ENCODE results near the gene DNM1. TPM values are rescaled to one million over a fixed set of nuclear protein-coding genes. Genes with fewer than 3 reads are reported as not detected.

The DNM1 gene
- polyA plus RNA-seq, 3 donors, result 0.05 to 4.9 (median 0.56) TPM

DNA sequence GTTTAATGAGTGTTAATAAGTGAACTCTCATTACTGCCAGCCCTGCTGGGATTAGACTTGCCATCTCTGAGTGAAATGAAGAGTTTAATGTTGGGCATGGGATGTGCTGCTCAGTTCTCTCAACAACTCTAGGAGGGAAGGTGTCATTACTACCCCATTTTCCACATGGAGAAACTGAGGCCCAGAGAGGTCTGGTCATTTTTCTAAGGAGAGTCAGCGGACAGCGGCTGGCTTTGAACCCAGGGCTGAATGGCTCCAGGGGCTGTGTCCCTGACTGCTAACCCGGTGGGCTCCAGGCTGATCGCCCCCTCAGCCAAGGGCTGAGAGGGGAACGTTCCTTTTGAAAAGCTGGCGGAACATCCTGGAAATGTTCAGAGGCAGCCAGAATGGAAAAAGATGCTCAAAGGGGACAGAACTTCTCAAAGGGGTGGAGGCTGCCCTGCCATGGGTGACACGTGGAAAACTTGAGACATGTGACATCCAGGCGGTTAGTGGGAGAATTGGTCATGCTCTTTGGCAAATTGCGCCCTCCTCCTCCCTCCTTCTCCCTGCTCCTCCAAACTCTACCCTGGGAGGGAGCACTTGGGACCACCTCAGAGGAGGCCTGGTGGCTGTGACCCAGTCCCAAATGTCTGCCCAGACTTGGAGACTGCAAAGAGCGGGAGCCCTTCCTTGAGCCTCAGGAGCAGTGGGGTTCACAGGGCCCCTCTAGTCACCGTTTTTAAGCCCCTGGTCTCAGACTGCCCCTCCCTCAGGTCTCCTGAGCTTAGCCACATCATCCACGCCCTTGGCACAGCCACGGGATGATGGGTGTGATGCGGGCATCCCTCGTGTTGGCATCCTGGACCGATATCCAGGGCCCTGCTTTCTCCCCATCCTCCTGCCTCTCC lies 28.7 kb downstream of the DNM1 start:
- Mint-ChIP-seq H3K9me3 (peaks cover 0 to 5% (median 0%) of the 10 kb centered on the region in 7 donors), H3K4me1 (peaks cover 4% of the 10 kb centered on the region), H3K4me3 (no peak overlapping the region), H3K27ac (no peak overlapping the region), H3K27me3 (ENCODE audit: low read depth in 3 of 3) (peaks cover 1 to 7% (median 2%) of the 10 kb centered on the region in 3 donors), H3K36me3 (no peaks in the 10 kb centered on the region)
- Histone ChIP-seq H3K4me3 (replicated peaks in 1 of 3; ENCODE audit: low read depth in 2 of 3, low read length in 3 of 3) (no peak overlapping the region), H3K9ac (ENCODE audit: insufficient read depth, low read length, poor library complexity, severe bottlenecking) (no peak overlapping the region), H3K27me3 (ENCODE audit: control insufficient read depth in 2 of 2, insufficient read depth in 2 of 2, low read length in 2 of 2) (no peaks in the 10 kb centered on the region), H3K4me2 (replicated peaks; ENCODE audit: extremely low read depth, low read length, poor library complexity, severe bottlenecking) (no peak overlapping the region), H3K9me3 (replicated peaks in 1 of 2; ENCODE audit: control insufficient read depth in 1 of 2, insufficient read depth in 1 of 2, low read length in 2 of 2) (no peaks in the 10 kb centered on the region), H2AFZ (ENCODE audit: insufficient read depth, low read depth, low read length, poor library complexity, severe bottlenecking) (no peak overlapping the region), H3K27ac (ENCODE audit: low read depth in 1 of 2, low read length in 2 of 2) (no peak overlapping the region), H3K4me1 (ENCODE audit: control insufficient read depth in 1 of 2, insufficient read depth in 2 of 2, low read length in 2 of 2) (peaks cover 3 to 4% of the 10 kb centered on the region in 2 donors), H3K79me2 (ENCODE audit: insufficient read depth, low read length) (no peaks in the 10 kb centered on the region), H4K20me1 (ENCODE audit: insufficient read depth, low read length) (no peaks in the 10 kb centered on the region), H3K36me3 (replicated peaks in 1 of 2; ENCODE audit: control insufficient read depth in 1 of 2, insufficient read depth in 2 of 2, low read length in 2 of 2) (no peaks in the 10 kb centered on the region)
- intact Hi-C loops (cut with micrococcal nuclease), result no loop called here
- no peak for TF ChIP-seq CTCF (IDR thresholded peaks at IDR 0.05)
- no peak for DNase-seq
- 84% methylated on average over 13 of the region's 16 CpGs for WGBS (ENCODE audit: insufficient coverage)

DNA sequence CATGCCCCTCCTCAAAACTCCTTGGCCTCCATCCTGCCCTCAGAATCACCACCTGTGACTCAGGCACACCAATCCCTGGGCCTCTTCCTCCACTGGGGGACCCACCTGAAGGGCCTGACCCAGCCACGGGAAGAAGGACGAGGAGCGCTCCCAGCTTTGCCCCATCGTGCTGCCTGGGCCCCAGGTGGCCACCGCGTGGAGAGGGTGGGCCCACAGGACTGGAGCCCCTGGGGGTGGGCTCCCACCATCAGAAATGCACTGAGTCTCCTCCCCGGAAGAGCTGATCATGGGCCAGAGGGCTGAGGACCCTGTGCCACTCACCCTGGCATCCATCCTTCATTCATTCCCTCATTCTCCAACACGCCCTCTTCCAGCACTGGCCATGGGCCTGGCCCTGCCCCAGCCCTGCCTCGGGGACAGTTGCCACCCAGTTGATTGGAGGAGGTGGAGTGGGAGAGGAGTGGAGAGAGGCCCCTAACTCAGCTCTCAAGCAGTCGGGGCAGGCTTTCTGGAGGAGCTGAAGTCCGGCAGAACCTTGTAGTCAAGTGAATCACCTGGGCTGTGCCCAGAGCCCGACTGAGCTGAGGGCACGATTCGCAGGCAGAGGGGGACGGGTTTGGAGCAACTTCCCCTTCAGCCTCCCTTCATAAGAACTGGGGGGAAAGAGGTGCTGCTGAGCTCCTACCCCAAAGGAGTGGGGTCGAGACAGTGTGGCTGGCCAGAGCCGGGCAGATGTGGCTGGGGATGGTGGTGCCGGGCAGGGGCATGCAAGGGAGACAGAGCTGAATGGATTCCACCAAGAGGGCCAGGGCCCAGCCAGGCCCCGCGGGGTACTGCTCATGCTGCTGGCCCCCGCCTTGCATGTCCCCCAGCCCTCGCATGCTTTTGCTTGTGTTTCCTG lies 29.6 kb downstream of the DNM1 start:
- no peak for TF ChIP-seq CTCF (IDR thresholded peaks at IDR 0.05)
- H3K27ac Mint-ChIP-seq, result peak overlapping the region in 2 of 7 donors; percentile 21 to 50
- Histone ChIP-seq H3K27ac (ENCODE audit: low read depth in 1 of 2, low read length in 2 of 2) (no peak overlapping the region), H3K27me3 (ENCODE audit: control insufficient read depth in 2 of 2, insufficient read depth in 2 of 2, low read length in 2 of 2) (no peaks in the 10 kb centered on the region), H3K9ac (ENCODE audit: insufficient read depth, low read length, poor library complexity, severe bottlenecking) (no peak overlapping the region), H4K20me1 (ENCODE audit: insufficient read depth, low read length) (no peaks in the 10 kb centered on the region), H3K4me2 (replicated peaks; ENCODE audit: extremely low read depth, low read length, poor library complexity, severe bottlenecking) (no peak overlapping the region), H3K4me1 (ENCODE audit: control insufficient read depth in 1 of 2, insufficient read depth in 2 of 2, low read length in 2 of 2) (no peaks in the 10 kb centered on the region), H3K9me3 (replicated peaks in 1 of 2; ENCODE audit: control insufficient read depth in 1 of 2, insufficient read depth in 1 of 2, low read length in 2 of 2) (no peaks in the 10 kb centered on the region), H3K79me2 (ENCODE audit: insufficient read depth, low read length) (no peaks in the 10 kb centered on the region), H2AFZ (ENCODE audit: insufficient read depth, low read depth, low read length, poor library complexity, severe bottlenecking) (no peak overlapping the region), H3K4me3 (replicated peaks in 1 of 3; ENCODE audit: low read depth in 2 of 3, low read length in 3 of 3) (no peak overlapping the region), H3K36me3 (replicated peaks in 1 of 2; ENCODE audit: control insufficient read depth in 1 of 2, insufficient read depth in 2 of 2, low read length in 2 of 2) (no peaks in the 10 kb centered on the region)
- intact Hi-C loops (cut with micrococcal nuclease), result no loop called here
- no peak overlapping the region for H3K4me3 Mint-ChIP-seq
- H3K36me3 Mint-ChIP-seq, result no peaks in the 10 kb centered on the region
- no peaks in the 10 kb centered on the region for H3K4me1 Mint-ChIP-seq
- H3K27me3 Mint-ChIP-seq (ENCODE audit: low read depth in 3 of 3), result peaks cover 1 to 4% (median 2%) of the 10 kb centered on the region in 3 donors
- WGBS (ENCODE audit: insufficient coverage), result 90% methylated on average over 15 of the region's 22 CpGs
- no peak for DNase-seq
- peaks cover 0 to 3% (median 0%) of the 10 kb centered on the region in 7 donors for H3K9me3 Mint-ChIP-seq
